Thyroid gland (tissue), 4 donors: ENCODE data around the gene CX3CL1.

ENCODE experiments used
- POLR2A ChIP-seq, 2 donors: fragments of 450-650 bp; IDR thresholded peaks; one replicate each; pipeline ENCODE4 v1.6.1; 2017; ENCODE audit warnings: antibody characterized with exemption in 2 of 2, mild to moderate bottlenecking in 2 of 2, moderate library complexity in 1 of 2
- TF ChIP-seq, protein P1 (sequence below), 6 experiments: fragments of 200-600 bp in 3 of 6; fragments of 450-650 bp in 3 of 6; sonication (generic) in 3 of 6; IDR thresholded peaks; one replicate each; pipeline ENCODE4 v1.5.1; 2016 to 2019; ENCODE audit warnings: antibody characterized with exemption in 6 of 6, mild to moderate bottlenecking in 2 of 6, inconsistent platforms in 1 of 6, moderate library complexity in 1 of 6

DNA sequence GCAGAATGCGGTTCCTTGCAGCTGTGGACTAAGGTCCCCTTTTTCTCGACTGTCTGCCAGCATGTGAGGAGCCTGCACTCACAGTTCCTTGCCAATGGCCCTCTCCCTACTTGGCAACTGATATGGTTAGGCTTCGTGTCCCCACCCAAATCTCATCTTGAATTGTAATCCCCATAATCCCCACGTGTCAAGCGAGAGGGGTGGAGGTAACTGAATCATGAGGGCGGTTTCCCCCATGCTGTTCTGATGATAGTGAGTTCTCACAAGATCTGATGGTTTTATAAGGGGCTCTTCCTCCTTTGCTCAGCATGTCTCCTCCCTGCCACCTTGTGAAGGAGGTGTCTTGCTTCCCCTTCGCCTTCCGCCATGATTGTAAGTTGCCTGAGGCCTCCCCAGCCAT lies 55.0 kb downstream of the CX3CL1 start:
- TF ChIP-seq, protein P1, sequence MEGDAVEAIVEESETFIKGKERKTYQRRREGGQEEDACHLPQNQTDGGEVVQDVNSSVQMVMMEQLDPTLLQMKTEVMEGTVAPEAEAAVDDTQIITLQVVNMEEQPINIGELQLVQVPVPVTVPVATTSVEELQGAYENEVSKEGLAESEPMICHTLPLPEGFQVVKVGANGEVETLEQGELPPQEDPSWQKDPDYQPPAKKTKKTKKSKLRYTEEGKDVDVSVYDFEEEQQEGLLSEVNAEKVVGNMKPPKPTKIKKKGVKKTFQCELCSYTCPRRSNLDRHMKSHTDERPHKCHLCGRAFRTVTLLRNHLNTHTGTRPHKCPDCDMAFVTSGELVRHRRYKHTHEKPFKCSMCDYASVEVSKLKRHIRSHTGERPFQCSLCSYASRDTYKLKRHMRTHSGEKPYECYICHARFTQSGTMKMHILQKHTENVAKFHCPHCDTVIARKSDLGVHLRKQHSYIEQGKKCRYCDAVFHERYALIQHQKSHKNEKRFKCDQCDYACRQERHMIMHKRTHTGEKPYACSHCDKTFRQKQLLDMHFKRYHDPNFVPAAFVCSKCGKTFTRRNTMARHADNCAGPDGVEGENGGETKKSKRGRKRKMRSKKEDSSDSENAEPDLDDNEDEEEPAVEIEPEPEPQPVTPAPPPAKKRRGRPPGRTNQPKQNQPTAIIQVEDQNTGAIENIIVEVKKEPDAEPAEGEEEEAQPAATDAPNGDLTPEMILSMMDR (IDR thresholded peaks at IDR 0.05) = no peak
- no peak for TF ChIP-seq POLR2A (IDR thresholded peaks at IDR 0.05)
